ENCODE data around the gene TXNRD2. TPM values are rescaled to one million over a fixed set of nuclear protein-coding genes. Genes with fewer than 3 reads are reported as not detected.

TXNRD2 gene
- total RNA-seq, 1 experiment from 2014 or later, result 22.9 TPM

DNA sequence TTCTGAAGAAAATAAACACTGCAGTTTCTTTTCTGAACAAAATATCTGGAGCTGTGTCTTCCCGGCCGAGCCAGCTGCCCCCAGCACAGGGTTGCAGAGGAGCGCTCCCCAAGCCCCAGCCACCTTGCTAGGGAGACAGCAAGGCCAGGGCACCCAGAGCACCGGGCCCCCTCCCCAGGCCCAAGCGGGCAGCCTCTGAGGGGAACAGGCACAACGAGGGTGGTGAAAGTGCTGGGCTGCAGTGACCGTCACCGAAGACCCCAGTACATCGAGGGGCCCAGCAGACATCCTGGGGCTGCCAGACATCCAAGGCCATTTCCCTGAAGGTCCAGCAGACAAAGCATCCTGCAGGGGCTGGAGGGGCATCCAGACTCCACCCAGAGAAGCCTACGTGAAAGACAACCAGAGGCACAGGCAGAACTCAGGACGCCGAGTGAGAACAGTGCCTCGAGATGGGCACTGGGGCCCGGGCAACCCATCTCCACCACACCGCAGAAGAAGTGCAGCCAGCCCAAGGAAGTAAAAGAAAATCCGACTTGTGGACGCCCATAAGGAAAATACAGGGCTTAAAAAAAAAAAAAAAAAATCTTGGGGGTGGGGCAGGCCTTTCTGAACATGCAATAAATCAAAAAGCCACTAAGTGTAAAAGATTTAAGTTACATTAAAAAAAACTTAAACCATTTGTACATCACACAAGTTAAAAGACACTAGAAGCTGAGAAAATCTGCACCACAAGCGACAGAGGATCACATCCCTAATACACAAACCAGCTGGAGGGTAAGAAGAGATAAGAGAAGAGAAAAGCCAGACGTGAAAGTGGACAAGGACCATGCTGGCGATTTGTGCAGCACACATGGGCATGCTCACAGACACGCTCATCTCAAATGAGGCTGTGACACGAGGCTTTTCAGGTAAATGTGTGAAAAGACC is 36.0 kb downstream of the TXNRD2 start:
- Mint-ChIP-seq H3K4me3 (no peak overlapping the region), H3K4me1 (peaks cover 10 to 20% of the 10 kb centered on the region in 2 experiments), H3K36me3 (ENCODE audit: insufficient read depth in 1 of 3, low read depth in 3 of 3) (no peaks in the 10 kb centered on the region; a peak in 1 of 7 replicates), H3K27ac (0 out of 7 replicates have a peak overlapping the region, but pooled peaks of 1 of the 3 experiments have one; percentile 2), H3K9me3 (no peaks in the 10 kb centered on the region; a peak in 1 of 5 replicates), H3K27me3 (ENCODE audit: low read depth) (no peaks in the 10 kb centered on the region; the same call in 1 of the 2 replicates)
- H3K79me2 ChIP-seq (ENCODE audit: insufficient read depth, low read length), result no peaks in the 10 kb centered on the region
- no peak for TF ChIP-seq CTCF (conservative IDR thresholded peaks at IDR 0.05)
- no peak overlapping the region for H3K14ac ChIP-seq (ENCODE audit: insufficient read depth, low read length)
- H2BK120ac ChIP-seq (ENCODE audit: low read depth, low read length, poor library complexity, severe bottlenecking), result no peak overlapping the region
- H3K4me1 ChIP-seq (ENCODE audit: insufficient read depth, low read length), result no peaks in the 10 kb centered on the region; the same call in 1 of the 2 replicates
- H3K4ac ChIP-seq (ENCODE audit: low read depth, low read length), result no peak overlapping the region
- no peak overlapping the region for H3K18ac ChIP-seq (ENCODE audit: insufficient read length, low read depth, low read length)
- H3K4me2 ChIP-seq (ENCODE audit: insufficient read depth, insufficient read length, low read length), result no peak overlapping the region
- H3K27ac ChIP-seq (ENCODE audit: insufficient read length, low read depth, low read length), result no peak overlapping the region
- H3K9ac ChIP-seq (ENCODE audit: extremely low read depth, insufficient read length, low read length), result no peak overlapping the region
- H4K20me1 ChIP-seq (ENCODE audit: control insufficient read depth, insufficient read depth, insufficient read length), result no peaks in the 10 kb centered on the region
- no peak overlapping the region for H2AFZ ChIP-seq (ENCODE audit: low read length)
- H3K79me1 ChIP-seq (ENCODE audit: insufficient read depth, low read depth, low read length, poor library complexity, severe bottlenecking), result no peaks in the 10 kb centered on the region
- no peak overlapping the region for H3K56ac ChIP-seq (ENCODE audit: insufficient read length, low read depth, low read length)
- no peak overlapping the region for H3K23ac ChIP-seq (ENCODE audit: insufficient read length, low read depth, low read length)
- H2BK5ac ChIP-seq (ENCODE audit: insufficient read length, low read length), result no peak overlapping the region
- H4K91ac ChIP-seq (ENCODE audit: insufficient read length, low read depth, low read length), result no peak overlapping the region
- H3K9me3 ChIP-seq (ENCODE audit: control insufficient read depth, low read depth, low read length), result no peaks in the 10 kb centered on the region
- peak; percentile 25 for DNase-seq
- no peak overlapping the region for H2BK12ac ChIP-seq (ENCODE audit: insufficient read length, low read depth, low read length)
- no peak overlapping the region for H2BK20ac ChIP-seq (ENCODE audit: low read depth, low read length, poor library complexity, severe bottlenecking)
- no peak overlapping the region for H4K8ac ChIP-seq (replicated peaks; ENCODE audit: insufficient read length, low read depth, low read length)
- H3K27me3 ChIP-seq (ENCODE audit: insufficient read depth, low read length), result no peaks in the 10 kb centered on the region
- WGBS (ENCODE audit: extremely low coverage, insufficient read length, low lambda C conversion rate), result no CpG with 5 or more reads among the region's 22 CpGs
- H4K5ac ChIP-seq (ENCODE audit: insufficient read length, low read depth, low read length), result no peak overlapping the region
- H2BK15ac ChIP-seq (ENCODE audit: low read depth, low read length), result no peak overlapping the region
- no peaks in the 10 kb centered on the region for H3K23me2 ChIP-seq (ENCODE audit: insufficient read length, low read depth, low read length, poor library complexity, severe bottlenecking)
- H3T11ph ChIP-seq (ENCODE audit: low read length), result no peak overlapping the region
- no peak overlapping the region for H2AK5ac ChIP-seq (ENCODE audit: insufficient read length, low read length)
